GM12878 (cell line): Measurements from ENCODE around the gene EBF3. TPM values are rescaled to one million over a fixed set of nuclear protein-coding genes. Genes with fewer than 3 reads are reported as not detected.

Experiments used
- BMI1 ChIP-seq: fragments of 450-650 bp; IDR thresholded peaks from 2 replicates; pipeline ENCODE4 v1.6.1; 2016; ENCODE audit warnings: mild to moderate bottlenecking, moderate library complexity, borderline replicate concordance
- CBX5 ChIP-seq: sonication (generic); IDR thresholded peaks from 2 replicates; pipeline ENCODE4 v1.6.1; 2016; ENCODE audit warnings: low read depth, moderate library complexity, mild to moderate bottlenecking, inconsistent platforms
- EGR1 ChIP-seq, 2 experiments: IDR thresholded peaks; 1 replicate in 1 of 2; 2 replicates in 1 of 2; pipeline ENCODE4 v1.6.1; 2011 to 2012; ENCODE audit warnings: low read depth in 2 of 2, low read length in 2 of 2, borderline replicate concordance in 1 of 2, mild to moderate bottlenecking in 1 of 2, moderate library complexity in 1 of 2
- PRDM15 ChIP-seq: fragments of 450-650 bp; formaldehyde crosslinking; IDR thresholded peaks from 2 replicates; pipeline ENCODE4 v1.4.0; 2020; ENCODE audit warnings: mild to moderate bottlenecking, moderate library complexity
- ZBTB11 ChIP-seq: fragments of 450-650 bp; formaldehyde crosslinking; IDR thresholded peaks from 2 replicates; pipeline ENCODE4 v1.5.0; 2022; ENCODE audit warnings: mild to moderate bottlenecking, missing genetic modification characterization
- ZNF217 ChIP-seq: fragments of 450-650 bp; IDR thresholded peaks from 2 replicates; pipeline ENCODE4 v1.6.1; 2017; ENCODE audit warnings: antibody characterized with exemption, mild to moderate bottlenecking
- polyA plus RNA-seq, 11 experiments: library from polyadenylated mRNA; depleted of rRNA in 4 of 11; unstranded in 6 of 11; stranded (reverse) in 5 of 11; fragments of >200 nt; fragmentation: Nextera tagmentation in 4 of 11; fragmentation: Illumina TruSeq in 1 of 11; extraction: Ambion mirVana in 4 of 11; extraction: Trizol in 1 of 11; gene quantifications; 1 replicate in 1 of 11; 2 replicates in 10 of 11; pipeline versions ENCODE4 v1.2.1 to v1.2.3, GENCODE V29; 2011 to 2016; ENCODE audit warnings: inconsistent platforms in 2 of 11, missing spikeins in 2 of 11, low read depth in 1 of 11
- total RNA-seq, 4 experiments: library from RNA; depleted of rRNA in 3 of 4; stranded (reverse); fragments of >200 nt in 3 of 4; fragmentation: Illumina TruSeq in 1 of 4; extraction: Trizol in 1 of 4; gene quantifications; 2 replicates each; pipeline versions ENCODE4 v1.2.1 to v1.2.3, GENCODE V29; 2013 to 2021
- TF ChIP-seq, protein P1 (sequence below): fragments of 450-650 bp; IDR thresholded peaks from 2 replicates; pipeline ENCODE4 v1.6.1; 2018; ENCODE audit warnings: borderline replicate concordance, mild to moderate bottlenecking; ENCODE audit not compliant: partially characterized antibody

EBF3 gene
- total and polyA plus RNA-seq, 10 of the 15 experiments (the other 5 are each of a cell fraction or from before 2014, with no cell fraction given) = not detected

GRCh38 chr10:129926066-129927055 lies 37.7 kb downstream of the EBF3 start (continued):
- TF ChIP-seq PRDM15 (CRISPR knock-in tag) = no peak
- no peak for TF ChIP-seq BMI1
- no peak for TF ChIP-seq CBX5
- no peak for TF ChIP-seq EGR1 (IDR thresholded peaks at IDR 0.05; ENCODE audit: borderline replicate concordance in 1 of 2, low read depth in 2 of 2, low read length in 2 of 2)
- TF ChIP-seq, protein P1, sequence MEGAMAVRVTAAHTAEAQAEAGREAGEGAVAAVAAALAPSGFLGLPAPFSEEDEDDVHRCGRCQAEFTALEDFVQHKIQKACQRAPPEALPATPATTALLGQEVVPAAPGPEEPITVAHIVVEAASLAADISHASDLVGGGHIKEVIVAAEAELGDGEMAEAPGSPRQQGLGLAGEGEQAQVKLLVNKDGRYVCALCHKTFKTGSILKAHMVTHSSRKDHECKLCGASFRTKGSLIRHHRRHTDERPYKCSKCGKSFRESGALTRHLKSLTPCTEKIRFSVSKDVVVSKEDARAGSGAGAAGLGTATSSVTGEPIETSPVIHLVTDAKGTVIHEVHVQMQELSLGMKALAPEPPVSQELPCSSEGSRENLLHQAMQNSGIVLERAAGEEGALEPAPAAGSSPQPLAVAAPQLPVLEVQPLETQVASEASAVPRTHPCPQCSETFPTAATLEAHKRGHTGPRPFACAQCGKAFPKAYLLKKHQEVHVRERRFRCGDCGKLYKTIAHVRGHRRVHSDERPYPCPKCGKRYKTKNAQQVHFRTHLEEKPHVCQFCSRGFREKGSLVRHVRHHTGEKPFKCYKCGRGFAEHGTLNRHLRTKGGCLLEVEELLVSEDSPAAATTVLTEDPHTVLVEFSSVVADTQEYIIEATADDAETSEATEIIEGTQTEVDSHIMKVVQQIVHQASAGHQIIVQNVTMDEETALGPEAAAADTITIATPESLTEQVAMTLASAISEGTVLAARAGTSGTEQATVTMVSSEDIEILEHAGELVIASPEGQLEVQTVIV = no peak
- no peak for TF ChIP-seq ZNF217
- no peak for TF ChIP-seq ZBTB11 (CRISPR knock-in tag)
- TF ChIP-seq, all 136 proteins: peak for 0
